ENCODE results near the gene LITAF.

LITAF gene

DNA sequence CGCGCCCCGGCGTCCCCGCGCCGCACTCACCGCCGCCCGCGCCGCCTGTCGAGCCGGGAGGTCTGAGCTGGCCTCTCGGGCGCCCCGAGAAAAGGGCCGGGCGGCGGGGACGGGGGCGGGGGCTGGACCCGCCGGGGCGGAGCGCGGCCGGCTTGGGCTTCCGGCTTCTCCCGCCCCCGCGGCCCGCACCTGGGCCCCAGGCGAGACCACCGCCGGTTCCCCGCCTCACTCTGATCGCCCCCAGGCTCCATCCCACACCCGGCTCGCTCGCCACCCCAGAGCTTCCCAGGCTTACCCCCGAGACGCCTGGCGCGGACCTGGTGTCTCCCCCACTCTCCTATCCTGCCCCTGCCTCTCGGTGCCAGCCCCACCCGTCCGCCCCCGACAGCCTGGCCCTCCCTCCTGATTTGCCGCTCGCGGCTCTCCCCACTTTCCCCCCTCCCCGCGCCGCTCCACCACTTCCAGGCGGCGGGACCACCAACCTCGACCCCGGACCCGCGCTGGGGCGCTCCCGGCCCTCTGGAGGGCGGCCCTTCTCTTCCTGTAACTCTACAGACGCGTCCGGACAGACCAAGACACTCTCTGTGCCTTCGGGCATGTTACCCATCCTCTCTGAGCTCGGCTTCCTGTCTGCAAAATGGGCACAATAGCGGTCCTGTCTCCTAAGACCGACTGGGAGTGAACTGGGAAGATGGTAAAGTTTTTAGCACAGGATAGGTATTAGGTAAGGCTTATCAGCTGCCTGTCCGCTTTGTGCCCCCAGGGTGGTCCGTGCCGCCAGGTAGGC lies at the start of gene LITAF:
LITAF (minus strand) TSS at position 64 of the 787 bp plus-strand sequence. CDS start 30,189 bp downstream, outside the sequence.
- peak within 1 kb of the TSS; percentile 86 for H3K27ac ChIP-seq
- CTCF ChIA-PET, result interaction anchor here (0.6 to 0.7 kb wide), 2 partner anchors 25 to 43 kb away, joined by 3 to 4 read pairs; no protein-coding TSS in a partner anchor
- POLR2A ChIA-PET (ENCODE audit: low non-redundant PET), result interaction anchor here (0.6 to 1.3 kb wide), 8 partner anchors 10 to 72 kb away, joined by 3 to 7 read pairs (median 4); no protein-coding TSS in a partner anchor
- TF ChIP-seq, protein P1, sequence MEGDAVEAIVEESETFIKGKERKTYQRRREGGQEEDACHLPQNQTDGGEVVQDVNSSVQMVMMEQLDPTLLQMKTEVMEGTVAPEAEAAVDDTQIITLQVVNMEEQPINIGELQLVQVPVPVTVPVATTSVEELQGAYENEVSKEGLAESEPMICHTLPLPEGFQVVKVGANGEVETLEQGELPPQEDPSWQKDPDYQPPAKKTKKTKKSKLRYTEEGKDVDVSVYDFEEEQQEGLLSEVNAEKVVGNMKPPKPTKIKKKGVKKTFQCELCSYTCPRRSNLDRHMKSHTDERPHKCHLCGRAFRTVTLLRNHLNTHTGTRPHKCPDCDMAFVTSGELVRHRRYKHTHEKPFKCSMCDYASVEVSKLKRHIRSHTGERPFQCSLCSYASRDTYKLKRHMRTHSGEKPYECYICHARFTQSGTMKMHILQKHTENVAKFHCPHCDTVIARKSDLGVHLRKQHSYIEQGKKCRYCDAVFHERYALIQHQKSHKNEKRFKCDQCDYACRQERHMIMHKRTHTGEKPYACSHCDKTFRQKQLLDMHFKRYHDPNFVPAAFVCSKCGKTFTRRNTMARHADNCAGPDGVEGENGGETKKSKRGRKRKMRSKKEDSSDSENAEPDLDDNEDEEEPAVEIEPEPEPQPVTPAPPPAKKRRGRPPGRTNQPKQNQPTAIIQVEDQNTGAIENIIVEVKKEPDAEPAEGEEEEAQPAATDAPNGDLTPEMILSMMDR (conservative IDR thresholded peaks at IDR 0.05; ENCODE audit: low read depth), result no peak
- peak; percentile 84 for DNase-seq (ENCODE audit: low spot score)

GRCh38 chr16:11636172-11636721 lies 49.5 kb upstream of the LITAF start:
- DNase-seq (ENCODE audit: low spot score), result peak; percentile 63
- H3K27ac ChIP-seq, result 0 out of 2 replicates have a peak overlapping the region, but pooled peaks have one; percentile 17
- CTCF ChIA-PET, result interaction anchor here (1.1 kb wide), 1 partner anchor 10 kb away, joined by 3 read pairs; no protein-coding TSS in a partner anchor
- TF ChIP-seq, protein P1 (conservative IDR thresholded peaks at IDR 0.05; ENCODE audit: low read depth), result no peak
- POLR2A ChIA-PET (ENCODE audit: low non-redundant PET), result interaction anchor here (0.7 to 1.0 kb wide), 2 partner anchors 49 to 50 kb away, joined by 3 to 7 read pairs; partner anchors contain the start of gene LITAF

- TF ChIP-seq, protein P1 (conservative IDR thresholded peaks at IDR 0.05; ENCODE audit: low read depth), result no peak
- ChIA-PET POLR2A (ENCODE audit: low non-redundant PET) (no interaction called here), CTCF (interaction anchor here (1.1 kb wide), 1 partner anchor 11 kb away, joined by 3 read pairs; no protein-coding TSS in a partner anchor)
- no peak for DNase-seq (ENCODE audit: low spot score)
- peak overlapping the region; percentile 17; the same call in 1 of the 2 replicates for H3K27ac ChIP-seq
These were observed 49.0 kb upstream of the LITAF start for GRCh38 chr16:11635679-11636171.

- TF ChIP-seq, protein P1 (conservative IDR thresholded peaks at IDR 0.05; ENCODE audit: low read depth), result no peak
- POLR2A ChIA-PET (ENCODE audit: low non-redundant PET), result no interaction called here
- CTCF ChIA-PET, result interaction anchor here (0.9 to 1.1 kb wide), 2 partner anchors 11 to 218 kb away, joined by 3 read pairs; no protein-coding TSS in a partner anchor
- no peak for DNase-seq (ENCODE audit: low spot score)
- peak overlapping the region; percentile 17 for H3K27ac ChIP-seq
These were observed 48.5 kb upstream of the LITAF start for GRCh38 chr16:11635113-11635652.

GRCh38 chr16:11634312-11634711 lies 47.6 kb upstream of the LITAF start:
- TF ChIP-seq, protein P1 (conservative IDR thresholded peaks at IDR 0.05; ENCODE audit: low read depth), result no peak
- H3K27ac ChIP-seq, result peak overlapping the region; percentile 17
- DNase-seq (ENCODE audit: low spot score), result no peak
- ChIA-PET CTCF (interaction anchor here (0.9 kb wide), 1 partner anchor 217 kb away, joined by 3 read pairs; no protein-coding TSS in a partner anchor), POLR2A (ENCODE audit: low non-redundant PET) (interaction anchor here (0.6 kb wide), 2 partner anchors 234 to 541 kb away, joined by 3 to 5 read pairs; no protein-coding TSS in a partner anchor)

DNA sequence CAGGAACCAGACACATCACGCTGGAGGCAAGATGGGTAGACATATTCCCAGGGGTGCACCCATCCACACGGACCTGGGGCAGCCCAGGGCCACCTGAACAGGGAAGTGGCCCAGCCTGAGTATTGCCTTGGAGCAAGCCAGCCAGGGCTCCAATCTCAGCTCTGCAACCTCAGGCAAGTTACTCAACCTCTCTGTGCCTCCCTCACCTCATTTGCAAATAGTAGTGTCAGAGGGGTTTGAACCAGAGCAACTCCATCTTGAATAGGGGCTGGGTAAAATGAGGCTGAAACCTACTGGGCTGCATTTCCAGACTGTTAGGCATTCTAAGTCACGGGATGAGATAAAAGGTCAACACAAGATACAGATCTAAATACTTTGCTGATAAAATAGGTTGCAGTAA lies 46.4 kb upstream of the LITAF start:
- no peak for DNase-seq (ENCODE audit: low spot score)
- ChIA-PET POLR2A (ENCODE audit: low non-redundant PET) (no interaction called here), CTCF (no interaction called here)
- TF ChIP-seq, protein P1 (conservative IDR thresholded peaks at IDR 0.05; ENCODE audit: low read depth), result no peak
- peak overlapping the region; percentile 33 for H3K27ac ChIP-seq
